ENCODE data around the gene HMGXB3.

The HMGXB3 gene

GRCh38 chr5:150059623-150060022, 59.1 kb downstream of the HMGXB3 start:
- H3K4me3 ChIP-seq (ENCODE audit: low read depth, low read length): no peak overlapping the region
- no peak for TF ChIP-seq CTCF (IDR thresholded peaks at IDR 0.05; ENCODE audit: low read depth, low read length)

- TF ChIP-seq CTCF (IDR thresholded peaks at IDR 0.05; ENCODE audit: low read depth, low read length): no peak
- no peak overlapping the region for H3K4me3 ChIP-seq (ENCODE audit: low read depth, low read length)
Measured at GRCh38 chr5:150060471-150060870, 59.9 kb downstream of the HMGXB3 start.

- TF ChIP-seq CTCF (IDR thresholded peaks at IDR 0.05; ENCODE audit: low read depth, low read length): no peak
Measured at GRCh38 chr5:150061538-150061995, 61.0 kb downstream of the HMGXB3 start.

GRCh38 chr5:150062216-150062922, 61.8 kb downstream of the HMGXB3 start:
- H3K4me3 ChIP-seq (ENCODE audit: low read depth, low read length): no peak overlapping the region
- TF ChIP-seq CTCF (IDR thresholded peaks at IDR 0.05; ENCODE audit: low read depth, low read length): no peak

More at GRCh38 chr5:150061538-150061995, 61.0 kb downstream of the HMGXB3 start:
- no peak overlapping the region for H3K4me3 ChIP-seq (ENCODE audit: low read depth, low read length)

GRCh38 chr5:150063638-150064037, 63.1 kb downstream of the HMGXB3 start:
- H3K4me3 ChIP-seq (ENCODE audit: low read depth, low read length): no peak overlapping the region
- TF ChIP-seq CTCF (IDR thresholded peaks at IDR 0.05; ENCODE audit: low read depth, low read length): no peak

GRCh38 chr5:150064681-150065220, 64.2 kb downstream of the HMGXB3 start:
- H3K4me3 ChIP-seq (ENCODE audit: low read depth, low read length): no peak overlapping the region
- TF ChIP-seq CTCF (IDR thresholded peaks at IDR 0.05; ENCODE audit: low read depth, low read length): no peak

GRCh38 chr5:150065346-150065745, 64.8 kb downstream of the HMGXB3 start:
- H3K4me3 ChIP-seq (ENCODE audit: low read depth, low read length): no peak overlapping the region
- no peak for TF ChIP-seq CTCF (IDR thresholded peaks at IDR 0.05; ENCODE audit: low read depth, low read length)
